PFSK-1 (cell line): ENCODE measurements around the gene MT1G.

ENCODE experiments used
- POLR2AphosphoS5 ChIP-seq: IDR thresholded peaks from 2 replicates; pipeline ENCODE4 v1.6.1; 2012; ENCODE audit warnings: low read depth, mild to moderate bottlenecking, control low read depth, low read length, moderate library complexity
- REST ChIP-seq, 2 experiments: IDR thresholded peaks; 2 replicates each; pipeline versions ENCODE4 v1.6.1 to v1.8.0; 2011 to 2012; ENCODE audit warnings: low read depth in 2 of 2, low read length in 2 of 2, control low read depth in 1 of 2, inconsistent platforms in 1 of 2, mild to moderate bottlenecking in 1 of 2, moderate library complexity in 1 of 2; ENCODE audit not compliant: insufficient read depth in 1 of 2
- SIN3A ChIP-seq: IDR thresholded peaks from 2 replicates; pipeline ENCODE4 v1.6.1; 2012; ENCODE audit warnings: mild to moderate bottlenecking, low read length, moderate library complexity, borderline replicate concordance; ENCODE audit not compliant: insufficient read depth
- TAF1 ChIP-seq: IDR thresholded peaks from 2 replicates; pipeline ENCODE4 v1.6.1; 2012; ENCODE audit warnings: low read length, control low read depth, borderline replicate concordance; ENCODE audit not compliant: insufficient read depth

- TF ChIP-seq SIN3A = no peak
- no peak for TF ChIP-seq REST (IDR thresholded peaks at IDR 0.05; ENCODE audit: insufficient read depth in 1 of 2, low read depth in 2 of 2, low read length in 2 of 2)
- TF ChIP-seq POLR2AphosphoS5 = no peak
- no peak for TF ChIP-seq TAF1
These were observed 49.7 kb downstream of the MT1G start for GRCh38 chr16:56618138-56618537.
